Measurements from ENCODE around the gene PRKAB2. TPM values are rescaled to one million over a fixed set of nuclear protein-coding genes. Genes with fewer than 3 reads are reported as not detected.
"Not testable (repeated sequence)": the region's sequence is repeated elsewhere in the genome, so short reads cannot be mapped to it uniquely, and the experiment has no call there.

The PRKAB2 gene
- total RNA-seq, 1 experiment from 2014 or later = 8.1 TPM

- no peaks in the 10 kb centered on the region for H3K9me3 ChIP-seq (ENCODE audit: insufficient read depth, low read depth)
- H3K36me3 ChIP-seq (ENCODE audit: low read depth) = no peaks in the 10 kb centered on the region
- H4K20me1 ChIP-seq (ENCODE audit: insufficient read depth) = no peaks in the 10 kb centered on the region
- H3K4me2 ChIP-seq = no peak overlapping the region
- BruUV-seq (replicated peaks) = no TSS peak
- intact Hi-C loops (cut with micrococcal nuclease; ENCODE audit: unreplicated experiment) = no loop called here
- no peak overlapping the region for H3K4me3 ChIP-seq
- H3K4me1 ChIP-seq (replicated peaks; ENCODE audit: insufficient read depth) = no peaks in the 10 kb centered on the region
- no peak for DNase-seq
- no peaks in the 10 kb centered on the region for H3K9me2 ChIP-seq (ENCODE audit: insufficient read depth)
- ChIA-PET POLR2A (ENCODE audit: unreplicated experiment) (no interaction called here), CTCF (no interaction called here)
- H3K79me2 ChIP-seq (ENCODE audit: low read depth) = no peaks in the 10 kb centered on the region
- H3K27me3 ChIP-seq (ENCODE audit: insufficient read depth, low read depth) = no peaks in the 10 kb centered on the region
- no peaks in the 10 kb centered on the region for H3F3A ChIP-seq (ENCODE audit: insufficient read depth, low read depth)
- H3K27ac ChIP-seq = no peak overlapping the region
- no peak overlapping the region for H2AFZ ChIP-seq
- no peak for TF ChIP-seq EZH2 (IDR thresholded peaks at IDR 0.05; ENCODE audit: low read depth)
- no peak for TF ChIP-seq CTCF (conservative IDR thresholded peaks at IDR 0.05)
Observed at GRCh38 chr1:147117109-147117508, 55.2 kb downstream of the PRKAB2 start.

- Histone ChIP-seq H4K20me1 (ENCODE audit: insufficient read depth) (no peaks in the 10 kb centered on the region), H3K4me1 (replicated peaks; ENCODE audit: insufficient read depth) (no peaks in the 10 kb centered on the region), H3K27ac (no peak overlapping the region), H3K36me3 (ENCODE audit: low read depth) (no peaks in the 10 kb centered on the region), H3F3A (ENCODE audit: insufficient read depth, low read depth) (no peaks in the 10 kb centered on the region), H3K79me2 (ENCODE audit: low read depth) (no peaks in the 10 kb centered on the region), H3K9me3 (ENCODE audit: insufficient read depth, low read depth) (no peaks in the 10 kb centered on the region), H3K27me3 (ENCODE audit: insufficient read depth, low read depth) (no peaks in the 10 kb centered on the region), H3K4me3 (no peak overlapping the region), H3K9me2 (ENCODE audit: insufficient read depth) (no peaks in the 10 kb centered on the region), H3K4me2 (no peak overlapping the region), H2AFZ (no peak overlapping the region)
- no TSS peak for BruUV-seq (replicated peaks)
- CTCF ChIA-PET = no interaction called here
- POLR2A ChIA-PET (ENCODE audit: unreplicated experiment) = no interaction called here
- DNase-seq = no peak
- intact Hi-C loops (cut with micrococcal nuclease; ENCODE audit: unreplicated experiment) = no loop called here
- TF ChIP-seq EZH2 (IDR thresholded peaks at IDR 0.05; ENCODE audit: low read depth) = no peak
- TF ChIP-seq CTCF (conservative IDR thresholded peaks at IDR 0.05) = no peak
Observed at GRCh38 chr1:147115496-147115895, 56.8 kb downstream of the PRKAB2 start.

- H3K36me3 ChIP-seq (ENCODE audit: low read depth); CTCF ChIA-PET; BruUV-seq (replicated peaks); H4K20me1 ChIP-seq (ENCODE audit: insufficient read depth); H3K4me2 ChIP-seq; H3K9me3 ChIP-seq (ENCODE audit: insufficient read depth, low read depth); intact Hi-C loops (cut with micrococcal nuclease; ENCODE audit: unreplicated experiment); H3K9me2 ChIP-seq (ENCODE audit: insufficient read depth); H3K27me3 ChIP-seq (ENCODE audit: insufficient read depth, low read depth); POLR2A ChIA-PET (ENCODE audit: unreplicated experiment); H2AFZ ChIP-seq; DNase-seq; H3F3A ChIP-seq (ENCODE audit: insufficient read depth, low read depth); H3K79me2 ChIP-seq (ENCODE audit: low read depth); H3K4me3 ChIP-seq; H3K27ac ChIP-seq; H3K4me1 ChIP-seq (replicated peaks; ENCODE audit: insufficient read depth): not testable (repeated sequence)
Observed at GRCh38 chr1:147115079-147115478, 57.2 kb downstream of the PRKAB2 start.

- BruUV-seq (replicated peaks); POLR2A ChIA-PET (ENCODE audit: unreplicated experiment); H3K4me3 ChIP-seq; DNase-seq; H3K36me3 ChIP-seq (ENCODE audit: low read depth); H3K27me3 ChIP-seq (ENCODE audit: insufficient read depth, low read depth); H3F3A ChIP-seq (ENCODE audit: insufficient read depth, low read depth); H3K4me1 ChIP-seq (replicated peaks; ENCODE audit: insufficient read depth); H4K20me1 ChIP-seq (ENCODE audit: insufficient read depth); H3K9me2 ChIP-seq (ENCODE audit: insufficient read depth); CTCF ChIA-PET; H2AFZ ChIP-seq; H3K9me3 ChIP-seq (ENCODE audit: insufficient read depth, low read depth); intact Hi-C loops (cut with micrococcal nuclease; ENCODE audit: unreplicated experiment); H3K79me2 ChIP-seq (ENCODE audit: low read depth); H3K4me2 ChIP-seq; H3K27ac ChIP-seq: not testable (repeated sequence)
Observed at GRCh38 chr1:147114353-147114752, 57.9 kb downstream of the PRKAB2 start.

Measured in PC-9 (cell line).